ENCODE measurements around the gene S100PBP.

The S100PBP gene

DNA sequence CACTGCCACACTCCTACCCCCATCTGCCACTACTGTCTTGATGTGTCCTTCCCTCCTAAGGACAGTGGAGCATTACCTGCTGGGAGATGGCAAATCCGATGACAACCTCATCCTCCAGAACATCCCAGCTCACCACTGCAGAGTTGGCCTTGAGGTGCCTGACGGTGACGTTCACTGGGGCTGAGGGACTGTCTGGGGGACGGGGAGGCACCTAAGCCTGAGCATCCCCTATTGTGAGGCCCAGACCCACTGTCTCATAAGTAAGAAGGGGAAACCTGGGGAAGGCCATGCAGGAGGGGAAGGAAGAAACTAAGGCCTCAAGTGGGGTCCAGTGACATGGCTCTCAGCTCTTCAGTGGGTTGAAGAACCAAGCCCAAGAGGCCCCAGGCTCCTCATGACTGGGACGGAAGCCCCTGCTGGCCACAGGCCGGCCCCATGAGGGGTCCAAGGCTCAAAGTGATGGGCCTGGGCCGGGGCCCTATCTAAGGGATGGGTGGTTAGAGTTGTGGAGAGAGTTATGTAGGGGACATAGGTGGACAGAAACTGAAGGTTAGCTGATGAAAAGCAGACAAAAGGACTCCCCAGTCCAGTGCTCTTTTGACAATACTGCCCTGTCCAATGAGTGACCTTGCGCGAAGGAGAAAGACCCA, 51.5 kb downstream of the S100PBP start:
- ChIA-PET POLR2A (interaction anchor here (1.4 kb wide), 1 partner anchor 9 kb away, joined by 3 read pairs; no protein-coding TSS in a partner anchor), CTCF (no interaction called here)
- no peak for TF ChIP-seq TARDBP (IDR thresholded peaks at IDR 0.05)
- TF ChIP-seq ARNT (IDR thresholded peaks at IDR 0.05), result no peak
- no peak for TF ChIP-seq ELF4 (IDR thresholded peaks at IDR 0.05)
- TF ChIP-seq FOXM1 (IDR thresholded peaks at IDR 0.05; ENCODE audit: borderline replicate concordance), result no peak
- TF ChIP-seq NFRKB (IDR thresholded peaks at IDR 0.05), result no peak
- no peak for TF ChIP-seq LEF1 (IDR thresholded peaks at IDR 0.05; ENCODE audit: borderline replicate concordance)
- no peak for TF ChIP-seq SUZ12 (IDR thresholded peaks at IDR 0.05)
- TF ChIP-seq BHLHE40 (IDR thresholded peaks at IDR 0.05; ENCODE audit: borderline replicate concordance), result no peak
- TF ChIP-seq HDGF (IDR thresholded peaks at IDR 0.05; ENCODE audit: borderline replicate concordance), result no peak
- TF ChIP-seq, protein P1, sequence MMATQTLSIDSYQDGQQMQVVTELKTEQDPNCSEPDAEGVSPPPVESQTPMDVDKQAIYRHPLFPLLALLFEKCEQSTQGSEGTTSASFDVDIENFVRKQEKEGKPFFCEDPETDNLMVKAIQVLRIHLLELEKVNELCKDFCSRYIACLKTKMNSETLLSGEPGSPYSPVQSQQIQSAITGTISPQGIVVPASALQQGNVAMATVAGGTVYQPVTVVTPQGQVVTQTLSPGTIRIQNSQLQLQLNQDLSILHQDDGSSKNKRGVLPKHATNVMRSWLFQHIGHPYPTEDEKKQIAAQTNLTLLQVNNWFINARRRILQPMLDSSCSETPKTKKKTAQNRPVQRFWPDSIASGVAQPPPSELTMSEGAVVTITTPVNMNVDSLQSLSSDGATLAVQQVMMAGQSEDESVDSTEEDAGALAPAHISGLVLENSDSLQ (IDR thresholded peaks at IDR 0.05), result no peak
- no peak for TF ChIP-seq FOXK2 (IDR thresholded peaks at IDR 0.05)
- TF ChIP-seq ZNF384 (IDR thresholded peaks at IDR 0.05), result no peak
- TF ChIP-seq FOXA1 (IDR thresholded peaks at IDR 0.05), result no peak
- no peak for TF ChIP-seq CTBP1 (IDR thresholded peaks at IDR 0.05; ENCODE audit: borderline replicate concordance)
- TF ChIP-seq SP1 (IDR thresholded peaks at IDR 0.05), result no peak
- TF ChIP-seq L3MBTL2 (conservative IDR thresholded peaks at IDR 0.05), result no peak
- DNase-seq (ENCODE audit: extremely low spot score), result no peak

DNA sequence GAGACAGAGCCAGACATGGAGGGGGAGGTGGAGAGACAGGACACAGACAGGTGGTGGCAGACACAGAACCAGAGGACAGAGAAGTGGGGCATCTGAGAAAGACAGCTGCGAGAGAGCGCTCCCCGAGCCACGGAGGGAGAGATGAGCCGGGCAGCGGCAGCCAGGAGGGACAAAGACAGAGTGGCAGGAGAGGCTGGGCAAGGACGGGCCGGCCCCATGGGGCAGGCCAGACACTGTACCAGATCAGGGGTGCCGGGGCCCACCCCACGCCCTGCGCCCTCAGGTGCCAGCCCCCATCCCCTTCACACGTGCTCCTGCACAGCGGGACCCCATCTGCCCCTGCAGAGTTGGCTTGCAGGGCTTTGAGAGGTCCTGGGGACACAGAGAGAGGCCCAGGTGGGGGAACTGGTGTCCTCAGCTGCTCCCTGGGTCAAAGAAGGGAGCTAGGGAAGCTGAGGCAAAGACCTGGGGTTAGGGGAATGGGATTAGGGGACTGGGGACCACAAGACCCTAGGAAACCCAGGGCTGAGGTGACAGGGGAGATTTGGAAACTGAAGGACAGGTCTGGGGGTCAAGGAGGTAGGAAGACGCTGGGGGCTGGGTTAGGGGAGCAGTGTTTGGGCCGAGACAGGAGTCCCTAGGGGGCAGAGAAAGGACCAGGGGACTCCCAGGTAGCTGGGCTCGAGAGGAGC, 52.6 kb downstream of the S100PBP start:
- DNase-seq (ENCODE audit: extremely low spot score), result no peak
- ChIA-PET POLR2A (interaction anchor here (1.4 kb wide), 1 partner anchor 10 kb away, joined by 3 read pairs; no protein-coding TSS in a partner anchor), CTCF (no interaction called here)
- TF ChIP-seq LEF1 (IDR thresholded peaks at IDR 0.05; ENCODE audit: borderline replicate concordance) (no peak), CTBP1 (IDR thresholded peaks at IDR 0.05; ENCODE audit: borderline replicate concordance) (no peak), FOXK2 (IDR thresholded peaks at IDR 0.05) (no peak), ARNT (IDR thresholded peaks at IDR 0.05) (no peak), HDGF (IDR thresholded peaks at IDR 0.05; ENCODE audit: borderline replicate concordance) (no peak), NFRKB (IDR thresholded peaks at IDR 0.05) (no peak), FOXM1 (IDR thresholded peaks at IDR 0.05; ENCODE audit: borderline replicate concordance) (no peak), TARDBP (IDR thresholded peaks at IDR 0.05) (no peak), ELF4 (IDR thresholded peaks at IDR 0.05) (no peak), L3MBTL2 (conservative IDR thresholded peaks at IDR 0.05) (no peak)

DNA sequence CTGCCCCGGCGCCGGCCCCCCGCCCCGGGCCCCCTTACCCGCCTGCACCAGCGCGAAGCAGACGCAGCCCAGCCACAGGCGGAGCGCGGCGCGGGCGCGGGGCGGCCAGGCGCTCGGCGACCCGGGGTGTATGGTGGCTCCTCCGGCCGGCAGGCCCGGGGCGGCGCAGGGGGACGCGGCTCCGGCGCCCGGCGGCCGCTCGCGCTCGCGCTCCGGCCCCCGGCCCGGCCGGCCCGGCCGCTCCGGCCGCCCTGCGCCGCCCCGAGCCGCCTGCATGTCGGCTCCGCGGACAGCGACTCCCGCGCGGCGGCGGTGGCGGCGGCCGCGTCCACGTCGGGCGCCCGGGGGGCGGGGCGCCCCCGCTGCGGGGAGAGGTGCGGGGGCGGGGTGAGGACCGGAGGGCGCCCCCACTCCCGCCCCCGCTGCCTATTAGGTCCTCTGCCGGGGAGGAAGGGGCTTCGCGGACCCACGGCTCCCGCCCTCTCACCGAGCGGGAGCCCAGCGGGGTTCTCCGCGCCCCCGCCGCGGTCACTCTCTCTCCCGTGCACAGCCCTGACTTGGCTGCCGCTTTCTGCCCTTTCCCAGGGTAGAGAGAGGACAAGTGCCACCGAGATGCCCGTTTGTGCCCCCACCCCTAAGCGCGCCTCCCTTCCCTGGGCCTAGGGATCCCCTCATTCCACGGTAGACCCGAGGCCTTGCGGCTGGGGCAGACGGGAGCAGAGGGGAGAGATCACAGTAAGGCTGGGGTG, 53.3 kb downstream of the S100PBP start, which contains the start of gene FNDC5:
FNDC5 (minus strand) TSS at position 298 of the 749 bp plus-strand sequence.
- POLR2A ChIA-PET, result interaction anchor here (1.0 to 1.1 kb wide), 2 partner anchors 9 to 201 kb away, joined by 3 read pairs; no protein-coding TSS in a partner anchor
- DNase-seq (ENCODE audit: extremely low spot score), result peak; percentile 92
- CTCF ChIA-PET, result interaction anchor here (0.9 to 1.6 kb wide), 4 partner anchors 8 to 143 kb away, joined by 3 to 5 read pairs (median 4); no protein-coding TSS in a partner anchor

DNA sequence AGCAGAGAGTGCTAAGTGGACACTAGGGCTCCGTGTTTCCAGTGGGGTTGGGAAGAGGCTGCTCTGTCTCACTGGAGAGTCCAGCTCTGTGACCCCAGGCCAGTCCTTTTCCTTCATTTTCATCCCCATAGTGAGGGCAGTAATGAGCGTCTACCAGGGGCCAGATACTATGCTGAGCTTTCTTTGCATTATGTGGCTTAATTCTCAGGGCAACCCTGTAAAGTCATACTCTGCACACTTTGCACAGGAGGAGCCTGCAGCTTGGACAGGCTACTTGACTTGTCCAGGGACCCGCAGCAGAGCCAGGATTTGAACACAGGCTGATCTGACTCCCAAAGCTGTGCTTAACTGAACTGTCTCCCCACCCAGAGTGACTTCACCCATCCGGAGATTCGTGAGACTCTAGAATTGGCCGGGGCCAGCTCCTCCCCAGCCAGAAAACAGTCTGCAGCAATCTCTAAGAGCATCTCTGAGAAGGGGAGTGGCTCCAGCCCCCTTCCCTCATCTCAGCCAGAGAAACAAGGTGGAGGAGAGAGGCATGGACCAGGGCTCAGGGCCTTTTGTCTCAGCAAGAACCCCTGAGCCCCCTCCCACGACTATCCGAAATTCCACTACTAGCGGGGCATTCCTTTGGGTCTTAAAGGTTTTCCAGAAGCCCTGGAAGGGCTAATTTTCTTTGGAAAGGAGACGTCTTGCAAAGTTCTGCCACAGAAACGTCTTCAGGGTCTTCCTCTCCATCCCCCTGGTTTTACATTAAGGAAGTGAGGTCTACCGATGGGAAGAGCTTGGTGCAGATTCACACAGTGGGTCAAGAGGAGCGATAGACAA, 54.1 kb downstream of the S100PBP start:
- ChIA-PET CTCF (interaction anchor here (0.6 to 1.6 kb wide), 8 partner anchors 9 to 218 kb away, joined by 3 to 6 read pairs (median 4); no protein-coding TSS in a partner anchor), POLR2A (interaction anchor here (1.0 to 1.1 kb wide), 2 partner anchors 10 to 200 kb away, joined by 3 read pairs; no protein-coding TSS in a partner anchor)
- TF ChIP-seq NFRKB (IDR thresholded peaks at IDR 0.05) (no peak), FOXA1 (IDR thresholded peaks at IDR 0.05) (no peak), LEF1 (IDR thresholded peaks at IDR 0.05; ENCODE audit: borderline replicate concordance) (no peak), FOXM1 (IDR thresholded peaks at IDR 0.05; ENCODE audit: borderline replicate concordance) (no peak), TARDBP (IDR thresholded peaks at IDR 0.05) (no peak), SP1 (IDR thresholded peaks at IDR 0.05) (no peak), L3MBTL2 (conservative IDR thresholded peaks at IDR 0.05) (no peak), BHLHE40 (IDR thresholded peaks at IDR 0.05; ENCODE audit: borderline replicate concordance) (no peak), HDGF (IDR thresholded peaks at IDR 0.05; ENCODE audit: borderline replicate concordance) (no peak), SUZ12 (IDR thresholded peaks at IDR 0.05) (no peak), CTBP1 (IDR thresholded peaks at IDR 0.05; ENCODE audit: borderline replicate concordance) (no peak), ZNF384 (IDR thresholded peaks at IDR 0.05) (no peak)
- DNase-seq (ENCODE audit: extremely low spot score), result no peak

More for the DNA sequence above, 53.3 kb downstream of the S100PBP start, which contains the start of gene FNDC5:
- TF ChIP-seq FOXA1 (IDR thresholded peaks at IDR 0.05) (no peak), L3MBTL2 (conservative IDR thresholded peaks at IDR 0.05) (no peak), FOXM1 (IDR thresholded peaks at IDR 0.05; ENCODE audit: borderline replicate concordance) (no peak), ZNF384 (IDR thresholded peaks at IDR 0.05) (no peak)

DNA sequence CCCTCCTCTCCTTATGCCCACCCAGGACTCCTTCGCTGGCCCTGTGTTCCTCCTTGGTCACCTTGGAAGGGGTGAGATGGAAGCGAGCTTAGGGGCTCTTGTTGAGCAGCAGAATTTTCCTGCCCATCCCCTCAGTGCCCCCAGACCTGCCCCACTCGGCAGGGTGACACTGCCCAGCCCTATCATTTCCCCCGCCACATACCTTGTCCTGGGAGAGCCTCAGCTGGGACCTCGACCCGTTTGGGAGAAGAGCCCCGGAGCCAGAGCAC, 54.7 kb downstream of the S100PBP start:
- CTCF ChIA-PET, result interaction anchor here (0.6 to 1.6 kb wide), 7 partner anchors 9 to 217 kb away, joined by 3 to 6 read pairs (median 4); no protein-coding TSS in a partner anchor
- POLR2A ChIA-PET, result no interaction called here
- no peak for DNase-seq (ENCODE audit: extremely low spot score)
- TF ChIP-seq, protein P1 (IDR thresholded peaks at IDR 0.05), result no peak
- no peak for TF ChIP-seq TARDBP (IDR thresholded peaks at IDR 0.05)
- no peak for TF ChIP-seq FOXM1 (IDR thresholded peaks at IDR 0.05; ENCODE audit: borderline replicate concordance)
- no peak for TF ChIP-seq CTBP1 (IDR thresholded peaks at IDR 0.05; ENCODE audit: borderline replicate concordance)
- TF ChIP-seq FOXK2 (IDR thresholded peaks at IDR 0.05), result no peak
- no peak for TF ChIP-seq SUZ12 (IDR thresholded peaks at IDR 0.05)
- TF ChIP-seq BHLHE40 (IDR thresholded peaks at IDR 0.05; ENCODE audit: borderline replicate concordance), result no peak
- TF ChIP-seq HDGF (IDR thresholded peaks at IDR 0.05; ENCODE audit: borderline replicate concordance), result no peak
- no peak for TF ChIP-seq NFRKB (IDR thresholded peaks at IDR 0.05)
- TF ChIP-seq ARNT (IDR thresholded peaks at IDR 0.05), result no peak
- no peak for TF ChIP-seq L3MBTL2 (conservative IDR thresholded peaks at IDR 0.05)
- no peak for TF ChIP-seq ZNF384 (IDR thresholded peaks at IDR 0.05)
- no peak for TF ChIP-seq ELF4 (IDR thresholded peaks at IDR 0.05)
- TF ChIP-seq SP1 (IDR thresholded peaks at IDR 0.05), result no peak
- no peak for TF ChIP-seq LEF1 (IDR thresholded peaks at IDR 0.05; ENCODE audit: borderline replicate concordance)
- no peak for TF ChIP-seq FOXA1 (IDR thresholded peaks at IDR 0.05)
